Astrocyte (in vitro differentiated cells and primary cell): Measurements from ENCODE around the gene KIF7. TPM values are rescaled to one million over a fixed set of nuclear protein-coding genes. Genes with fewer than 3 reads are reported as not detected.

Experiments
- DNase-seq: peaks from one replicate; pipeline ENCODE4 v3.0.0-alpha.2; 2010; ENCODE audit warnings: low read depth
- FAIRE-seq: peaks from 2 replicates; lab custom pipeline; 2011; peaks lifted over from hg19 to GRCh38; lab: Jason Lieb, UNC
- H2AFZ ChIP-seq: 2 replicates; pipeline ENCODE4 v1.6.0; 2012; ENCODE audit warnings: low read depth, low read length, inconsistent platforms
- H3K27ac ChIP-seq: 2 replicates; pipeline ENCODE4 v1.5.1; 2011; ENCODE audit warnings: low read depth, low read length, inconsistent platforms
- H3K27me3 ChIP-seq: 2 replicates; pipeline ENCODE4 v1.6.0; 2011; ENCODE audit warnings: low read length, inconsistent platforms; ENCODE audit not compliant: insufficient read depth
- H3K36me3 ChIP-seq: 2 replicates; pipeline ENCODE4 v1.5.1; 2011; ENCODE audit warnings: low read length, inconsistent platforms; ENCODE audit not compliant: insufficient read depth
- H3K4me1 ChIP-seq: 2 replicates; pipeline ENCODE4 v1.5.1; 2011; ENCODE audit warnings: low read length, inconsistent platforms; ENCODE audit not compliant: insufficient read depth
- H3K4me2 ChIP-seq: 2 replicates; pipeline ENCODE4 v1.6.0; 2012; ENCODE audit warnings: low read length, inconsistent platforms
- H3K4me3 ChIP-seq: 2 replicates; pipeline ENCODE4 v1.5.1; 2011; ENCODE audit warnings: low read depth, mild to moderate bottlenecking, low read length, inconsistent platforms; ENCODE audit not compliant: insufficient read depth
- H3K79me2 ChIP-seq: 2 replicates; pipeline ENCODE4 v1.6.0; 2012; ENCODE audit warnings: mild to moderate bottlenecking, low read length, inconsistent platforms; ENCODE audit not compliant: insufficient read depth
- H3K9ac ChIP-seq: 2 replicates; pipeline ENCODE4 v1.6.0; 2012; ENCODE audit warnings: mild to moderate bottlenecking, low read length, inconsistent platforms
- H3K9me3 ChIP-seq: 2 replicates; pipeline ENCODE4 v1.5.1; 2012; ENCODE audit warnings: low read depth, mild to moderate bottlenecking, low read length, inconsistent platforms; ENCODE audit not compliant: insufficient read depth
- H4K20me1 ChIP-seq: 2 replicates; pipeline ENCODE4 v1.6.0; 2012; ENCODE audit warnings: low read length, inconsistent platforms; ENCODE audit not compliant: insufficient read depth
- H3K27ac Mint-ChIP-seq: one replicate; pipeline ENCODE4 v1.8.0; 2021; ENCODE audit warnings: mild to moderate bottlenecking, mixed read lengths; ENCODE audit not compliant: unreplicated experiment
- H3K27me3 Mint-ChIP-seq: one replicate; pipeline ENCODE4 v1.8.0; 2021; ENCODE audit warnings: low read depth, mixed read lengths; ENCODE audit not compliant: unreplicated experiment
- H3K36me3 Mint-ChIP-seq: one replicate; pipeline ENCODE4 v1.8.0; 2021; ENCODE audit warnings: low read depth, mixed read lengths; ENCODE audit not compliant: unreplicated experiment
- H3K4me1 Mint-ChIP-seq: one replicate; pipeline ENCODE4 v1.8.0; 2021; ENCODE audit warnings: low read depth, mixed read lengths; ENCODE audit not compliant: unreplicated experiment
- H3K4me3 Mint-ChIP-seq: one replicate; pipeline ENCODE4 v1.8.0; 2021; ENCODE audit warnings: mild to moderate bottlenecking, moderate library complexity, mixed read lengths; ENCODE audit not compliant: unreplicated experiment
- H3K9me3 Mint-ChIP-seq: one replicate; pipeline ENCODE4 v1.8.0; 2021; ENCODE audit warnings: mild to moderate bottlenecking, mixed read lengths; ENCODE audit not compliant: unreplicated experiment
- EZH2 ChIP-seq: IDR thresholded peaks from 2 replicates; pipeline ENCODE4 v1.6.1; 2012; ENCODE audit warnings: mild to moderate bottlenecking, low read length, inconsistent platforms; ENCODE audit not compliant: insufficient read depth
- total RNA-seq: library from RNA; stranded (reverse); gene quantifications from 2 replicates; pipeline ENCODE4 v1.2.1, GENCODE V29; 2021
- TF ChIP-seq, protein P1 (sequence below): IDR thresholded peaks from 2 replicates; pipeline ENCODE4 v1.5.1; 2011; ENCODE audit warnings: low read depth, mild to moderate bottlenecking, inconsistent platforms, low read length, moderate library complexity; ENCODE audit not compliant: insufficient read depth

The KIF7 gene
- total RNA-seq, 1 donor from 2014 or later: 5.1 TPM

DNA sequence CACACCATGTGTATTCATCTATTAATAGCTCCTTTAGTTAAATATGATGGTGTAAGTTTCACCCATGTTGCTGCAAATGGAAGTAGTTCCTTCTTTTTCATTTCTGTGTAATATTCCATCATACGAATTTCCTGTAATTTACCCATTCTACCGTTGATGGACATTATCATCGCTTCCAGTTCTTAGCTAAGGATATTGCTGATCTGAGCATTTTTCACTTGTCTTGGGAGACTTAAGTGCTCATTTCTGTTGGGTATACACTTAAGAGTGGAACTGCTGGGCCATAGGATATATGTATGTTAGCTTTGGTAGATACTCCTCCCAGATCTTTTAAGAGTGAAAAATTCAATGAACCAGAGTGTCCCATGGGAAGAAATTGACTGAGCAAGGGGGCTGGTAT lies 12.9 kb upstream of the KIF7 start:
- Histone ChIP-seq H3K27me3 (peaks cover 3% of the 10 kb centered on the region), H3K4me3 (no peak overlapping the region), H3K27ac (no peak overlapping the region), H3K9ac (no peak overlapping the region), H3K9me3 (no peaks in the 10 kb centered on the region), H3K36me3 (no peaks in the 10 kb centered on the region), H3K4me1 (peaks cover 10% of the 10 kb centered on the region), H4K20me1 (no peaks in the 10 kb centered on the region), H3K79me2 (no peaks in the 10 kb centered on the region), H3K4me2 (no peak overlapping the region), H2AFZ (no peak overlapping the region)
- FAIRE-seq (no peak), DNase-seq (no peak)
- Mint-ChIP-seq H3K27me3 (peaks cover 21% of the 10 kb centered on the region), H3K27ac (no peak overlapping the region), H3K36me3 (peaks cover 1% of the 10 kb centered on the region), H3K4me3 (no peak overlapping the region), H3K4me1 (peaks cover 7% of the 10 kb centered on the region), H3K9me3 (peaks cover 5% of the 10 kb centered on the region)
- TF ChIP-seq, protein P1, sequence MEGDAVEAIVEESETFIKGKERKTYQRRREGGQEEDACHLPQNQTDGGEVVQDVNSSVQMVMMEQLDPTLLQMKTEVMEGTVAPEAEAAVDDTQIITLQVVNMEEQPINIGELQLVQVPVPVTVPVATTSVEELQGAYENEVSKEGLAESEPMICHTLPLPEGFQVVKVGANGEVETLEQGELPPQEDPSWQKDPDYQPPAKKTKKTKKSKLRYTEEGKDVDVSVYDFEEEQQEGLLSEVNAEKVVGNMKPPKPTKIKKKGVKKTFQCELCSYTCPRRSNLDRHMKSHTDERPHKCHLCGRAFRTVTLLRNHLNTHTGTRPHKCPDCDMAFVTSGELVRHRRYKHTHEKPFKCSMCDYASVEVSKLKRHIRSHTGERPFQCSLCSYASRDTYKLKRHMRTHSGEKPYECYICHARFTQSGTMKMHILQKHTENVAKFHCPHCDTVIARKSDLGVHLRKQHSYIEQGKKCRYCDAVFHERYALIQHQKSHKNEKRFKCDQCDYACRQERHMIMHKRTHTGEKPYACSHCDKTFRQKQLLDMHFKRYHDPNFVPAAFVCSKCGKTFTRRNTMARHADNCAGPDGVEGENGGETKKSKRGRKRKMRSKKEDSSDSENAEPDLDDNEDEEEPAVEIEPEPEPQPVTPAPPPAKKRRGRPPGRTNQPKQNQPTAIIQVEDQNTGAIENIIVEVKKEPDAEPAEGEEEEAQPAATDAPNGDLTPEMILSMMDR: no peak
- TF ChIP-seq EZH2: no peak

DNA sequence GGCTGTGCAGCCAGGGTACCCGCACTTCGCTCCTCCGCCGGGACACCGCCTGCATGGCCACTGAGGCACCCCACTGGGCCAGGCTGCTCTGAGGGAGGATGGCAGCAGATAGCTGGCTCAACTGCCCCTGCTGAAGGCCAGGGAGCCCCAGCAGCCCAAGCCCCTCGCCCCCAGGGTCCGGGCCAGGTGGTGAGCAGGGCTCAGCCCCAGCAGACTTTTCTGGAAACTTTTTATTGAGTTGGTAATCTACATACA lies 12.4 kb upstream of the KIF7 start:
- H3K27ac ChIP-seq: no peak overlapping the region
- H3K4me1 ChIP-seq: peaks cover 15% of the 10 kb centered on the region
- FAIRE-seq (no peak), DNase-seq (no peak)
- TF ChIP-seq EZH2: no peak
- TF ChIP-seq, protein P1: no peak
- H4K20me1 ChIP-seq: no peaks in the 10 kb centered on the region
- no peaks in the 10 kb centered on the region for H3K9me3 ChIP-seq
- no peak overlapping the region for H3K4me2 ChIP-seq
- Mint-ChIP-seq H3K27me3 (peaks cover 18% of the 10 kb centered on the region), H3K4me1 (peaks cover 9% of the 10 kb centered on the region), H3K9me3 (peaks cover 5% of the 10 kb centered on the region), H3K36me3 (peaks cover 1% of the 10 kb centered on the region), H3K4me3 (no peak overlapping the region), H3K27ac (no peak overlapping the region)
- peaks cover 3% of the 10 kb centered on the region for H3K27me3 ChIP-seq
- H3K79me2 ChIP-seq: no peaks in the 10 kb centered on the region
- H3K9ac ChIP-seq: no peak overlapping the region
- no peak overlapping the region for H2AFZ ChIP-seq
- H3K4me3 ChIP-seq: no peak overlapping the region
- no peaks in the 10 kb centered on the region for H3K36me3 ChIP-seq

DNA sequence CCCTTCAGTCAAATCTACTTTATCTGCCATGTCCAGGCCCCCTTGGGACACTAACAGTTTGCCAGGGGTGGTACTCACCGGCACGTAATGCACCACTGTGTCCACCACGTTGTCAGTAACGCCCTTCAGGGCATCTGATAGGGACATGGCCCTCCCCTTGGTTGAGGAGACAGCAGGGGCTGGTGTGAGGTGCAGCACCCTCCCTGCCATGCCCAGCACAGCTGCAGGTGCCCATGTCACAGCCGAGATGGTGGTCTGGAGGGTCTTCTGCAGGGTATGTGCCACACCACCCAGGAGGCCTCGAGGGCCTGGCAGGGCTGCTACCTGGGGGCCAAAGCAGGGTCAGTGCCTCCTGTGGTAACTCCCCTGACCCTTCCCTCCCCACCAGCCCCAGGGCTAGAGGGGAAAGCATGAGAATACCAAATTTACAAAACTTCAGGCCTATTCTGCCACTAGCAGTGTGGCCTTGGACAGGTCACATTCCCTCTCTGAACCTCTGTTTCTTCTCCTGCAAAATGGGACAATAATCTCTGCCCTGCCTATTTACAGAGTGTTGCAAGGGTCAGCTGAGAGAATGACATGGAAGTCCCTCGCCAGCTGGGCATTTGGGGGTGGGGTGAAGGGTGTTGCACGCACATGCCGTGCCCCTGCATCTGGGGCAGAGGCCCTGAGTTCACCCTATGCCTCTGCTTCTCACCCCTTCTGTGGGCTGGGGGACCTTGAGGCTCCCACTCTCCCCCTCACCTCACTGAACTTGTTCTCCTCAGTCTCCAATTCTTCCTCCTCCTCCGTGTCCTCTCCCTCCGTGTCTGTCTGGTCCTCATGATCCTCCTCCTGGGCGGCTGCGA lies 11.8 kb upstream of the KIF7 start:
- Histone ChIP-seq H3K79me2 (no peaks in the 10 kb centered on the region), H3K9me3 (no peaks in the 10 kb centered on the region), H3K36me3 (no peaks in the 10 kb centered on the region), H4K20me1 (no peaks in the 10 kb centered on the region), H3K4me1 (peaks cover 19% of the 10 kb centered on the region), H2AFZ (no peak overlapping the region), H3K4me2 (no peak overlapping the region), H3K27ac (no peak overlapping the region), H3K4me3 (no peak overlapping the region), H3K27me3 (peaks cover 3% of the 10 kb centered on the region), H3K9ac (no peak overlapping the region)
- Mint-ChIP-seq H3K9me3 (peaks cover 4% of the 10 kb centered on the region), H3K27ac (no peak overlapping the region), H3K4me3 (no peak overlapping the region), H3K27me3 (peaks cover 14% of the 10 kb centered on the region), H3K36me3 (peaks cover 1% of the 10 kb centered on the region), H3K4me1 (peaks cover 11% of the 10 kb centered on the region)
- no peak for DNase-seq
- no peak for TF ChIP-seq EZH2
- TF ChIP-seq, protein P1: no peak
- FAIRE-seq: no peak
